Pons (tissue), 1 donor: Measurements from ENCODE around the gene BAIAP2L1.
A peak's percentile ranks its signal among the peaks of the same experiment; 100 is the strongest.

ENCODE experiments used
- DNase-seq: peaks from one replicate; pipeline ENCODE4 v3.0.0-alpha.2; 2016; ENCODE audit warnings: low spot score

The BAIAP2L1 gene

GRCh38 chr7:98294798-98295382, 106.0 kb downstream of the BAIAP2L1 start:
- DNase-seq, result no peak

- DNase-seq, result no peak
Measured at GRCh38 chr7:98294326-98294725, 106.6 kb downstream of the BAIAP2L1 start.

GRCh38 chr7:98293746-98294145, 107.1 kb downstream of the BAIAP2L1 start:
- no peak for DNase-seq

- no peak for DNase-seq
Measured at GRCh38 chr7:98293265-98293664, 107.6 kb downstream of the BAIAP2L1 start.

GRCh38 chr7:98291717-98292116, 109.2 kb downstream of the BAIAP2L1 start:
- no peak for DNase-seq

GRCh38 chr7:98289333-98289875, 111.5 kb downstream of the BAIAP2L1 start:
- DNase-seq, result no peak

GRCh38 chr7:98288064-98288823, 112.6 kb downstream of the BAIAP2L1 start:
- no peak for DNase-seq

GRCh38 chr7:98287486-98287959, 113.4 kb downstream of the BAIAP2L1 start:
- no peak for DNase-seq

- no peak for DNase-seq
Measured at GRCh38 chr7:98286701-98287485, 114.0 kb downstream of the BAIAP2L1 start.

- DNase-seq, result no peak
Measured at GRCh38 chr7:98286093-98286539, 114.8 kb downstream of the BAIAP2L1 start.

GRCh38 chr7:98285157-98286092, 115.5 kb downstream of the BAIAP2L1 start:
- no peak for DNase-seq

GRCh38 chr7:98284335-98285036, 116.4 kb downstream of the BAIAP2L1 start:
- DNase-seq, result peak; percentile 60

- DNase-seq, result no peak
Measured at GRCh38 chr7:98283887-98284222, 117.0 kb downstream of the BAIAP2L1 start.

GRCh38 chr7:98283127-98283886, 117.6 kb downstream of the BAIAP2L1 start:
- DNase-seq, result peak; percentile 81

- no peak for DNase-seq
Measured at GRCh38 chr7:98282703-98283102, 118.2 kb downstream of the BAIAP2L1 start.

GRCh38 chr7:98281757-98282606, 118.9 kb downstream of the BAIAP2L1 start:
- DNase-seq, result no peak

- peak; percentile 77 for DNase-seq
Measured at GRCh38 chr7:98280791-98281756, 119.8 kb downstream of the BAIAP2L1 start, which contains the start of gene BRI3. Gene BRI3 (plus strand): TSS chr7:98281686. CDS start chr7:98281796, 110 bp downstream.

GRCh38 chr7:98280296-98280695, 120.6 kb downstream of the BAIAP2L1 start:
- no peak for DNase-seq
